ENCODE data around the gene TMC1.

DNA sequence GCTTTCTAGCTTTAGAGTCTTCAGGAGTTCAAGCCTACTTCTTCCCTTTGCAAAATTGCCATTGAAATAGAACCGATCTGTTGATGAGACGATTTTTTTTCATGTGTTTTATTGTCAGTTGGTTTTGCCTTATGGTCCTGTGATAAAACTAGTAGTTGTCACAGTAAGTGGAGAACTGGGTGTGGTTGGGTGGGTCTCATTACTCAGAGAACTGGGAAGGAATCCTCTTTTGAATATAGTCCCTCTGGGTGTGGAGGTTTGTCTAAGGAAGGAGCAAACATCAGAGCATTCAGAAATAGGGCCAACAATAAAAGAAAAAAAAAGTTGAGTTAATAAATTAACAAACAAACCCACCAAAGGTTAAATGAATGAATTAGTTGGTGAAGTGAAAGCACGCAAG is 362.5 kb downstream of the TMC1 start:
- TF ChIP-seq TAF1 (IDR thresholded peaks at IDR 0.05; ENCODE audit: borderline replicate concordance, low read depth, low read length) (no peak), POLR2A (IDR thresholded peaks at IDR 0.05; ENCODE audit: low read depth, low read length) (no peak), POLR2AphosphoS5 (IDR thresholded peaks at IDR 0.05; ENCODE audit: low read depth, low read length) (no peak)

Data from GM12892 (cell line).